Smooth muscle cell (in vitro differentiated cells): ENCODE measurements around the gene CLDN25. TPM values are rescaled to one million over a fixed set of nuclear protein-coding genes. Genes with fewer than 3 reads are reported as not detected.

Source experiments
- DNase-seq: peaks from one replicate; lab custom pipeline; 2025; ENCODE audit not compliant: unreplicated experiment; lab: John Stamatoyannopoulos, UW
- H2AFZ ChIP-seq: fragments of 200-600 bp; sonication (generic); 2 replicates; pipeline ENCODE4 v1.6.0; 2016; ENCODE audit warnings: antibody characterized with exemption, low read depth, mild to moderate bottlenecking
- H3F3A ChIP-seq: fragments of 200-600 bp; sonication (generic); 2 replicates; pipeline ENCODE4 v1.6.0; 2017; ENCODE audit warnings: antibody characterized with exemption, low read depth
- H3K27ac ChIP-seq: fragments of 200-600 bp; sonication (generic); 2 replicates; pipeline ENCODE4 v1.5.1; 2016; ENCODE audit warnings: low read depth, mild to moderate bottlenecking
- H3K27me3 ChIP-seq: fragments of 200-600 bp; sonication (generic); 2 replicates; pipeline ENCODE4 v1.6.1; 2016; ENCODE audit warnings: low read depth, mild to moderate bottlenecking
- H3K36me3 ChIP-seq: fragments of 200-600 bp; sonication (generic); 2 replicates; pipeline ENCODE4 v1.5.1; 2016; ENCODE audit warnings: low read depth
- H3K4me1 ChIP-seq: fragments of 200-600 bp; sonication (generic); 2 replicates; pipeline ENCODE4 v1.5.1; 2016; ENCODE audit warnings: low read depth
- H3K4me2 ChIP-seq: fragments of 200-600 bp; sonication (generic); 2 replicates; pipeline ENCODE4 v1.6.0; 2016; ENCODE audit warnings: mild to moderate bottlenecking
- H3K4me3 ChIP-seq: fragments of 200-600 bp; sonication (generic); 2 replicates; pipeline ENCODE4 v1.5.1; 2016; ENCODE audit warnings: mild to moderate bottlenecking
- H3K79me2 ChIP-seq: fragments of 200-600 bp; sonication (generic); 2 replicates; pipeline ENCODE4 v1.6.0; 2016; ENCODE audit warnings: low read depth, mild to moderate bottlenecking
- H3K9ac ChIP-seq: fragments of 200-600 bp; sonication (generic); 2 replicates; pipeline ENCODE4 v1.6.0; 2016; ENCODE audit warnings: low read depth
- H3K9me3 ChIP-seq: fragments of 200-600 bp; sonication (generic); replicated peaks from 2 replicates; pipeline ENCODE4 v1.5.1; 2016; ENCODE audit warnings: low read depth
- H4K20me1 ChIP-seq: fragments of 200-600 bp; sonication (generic); 2 replicates; pipeline ENCODE4 v1.6.0; 2016; ENCODE audit warnings: low read depth
- CTCF ChIP-seq: fragments of 200-600 bp; sonication (generic); IDR thresholded peaks from 2 replicates; pipeline ENCODE4 v1.5.1; 2017; ENCODE audit warnings: borderline replicate concordance, mild to moderate bottlenecking, antibody characterized with exemption; ENCODE audit not compliant: insufficient read depth, poor library complexity, severe bottlenecking
- WGBS: methylation state at CpG from one replicate; pipeline ENCODE4 v1.1.7; 2016; ENCODE audit warnings: low lambda C conversion rate; 5-methylcytosine and 5-hydroxymethylcytosine counted together
- polyA plus RNA-seq: library from polyadenylated mRNA; unstranded; fragments of >200 nt; fragmentation: Nextera tagmentation; extraction: Ambion mirVana; gene quantifications from 2 replicates; pipeline ENCODE4 v1.2.1, GENCODE V29; 2016
- total RNA-seq: library from RNA; depleted of rRNA; stranded (reverse); fragments of >200 nt; gene quantifications from 2 replicates; pipeline ENCODE4 v1.2.3, GENCODE V29; 2014

The CLDN25 gene
- total and polyA plus RNA-seq, 2 experiments from 2014 or later = not detected

GRCh38 chr11:113808931-113809330 is 29.3 kb downstream of the CLDN25 start:
- no peak for DNase-seq

DNA sequence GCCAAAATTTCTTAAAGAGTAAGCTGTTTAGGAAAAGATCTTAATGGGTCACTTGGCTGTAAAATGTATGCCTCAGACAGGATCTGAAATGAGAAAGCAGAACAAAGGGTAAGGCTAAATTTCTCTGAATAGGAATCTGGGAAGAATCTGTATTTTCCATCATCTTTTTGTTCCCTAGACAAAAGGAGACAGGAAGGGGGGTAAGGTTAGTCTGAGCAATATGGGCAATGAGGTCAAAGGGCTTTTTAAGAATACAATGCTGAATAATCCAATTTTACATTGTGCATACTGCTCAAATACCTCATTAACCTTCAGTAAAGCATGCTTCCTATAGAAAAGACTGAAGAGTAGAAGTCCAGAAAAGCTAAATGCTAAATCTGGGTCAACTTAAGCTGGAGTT is 34.6 kb downstream of the CLDN25 start:
- Histone ChIP-seq H3K27ac (no peak overlapping the region), H3K79me2 (no peaks in the 10 kb centered on the region), H2AFZ (no peak overlapping the region), H3K4me3 (no peak overlapping the region), H3K36me3 (peaks cover 4% of the 10 kb centered on the region), H4K20me1 (no peaks in the 10 kb centered on the region), H3K27me3 (no peaks in the 10 kb centered on the region), H3K9me3 (no peaks in the 10 kb centered on the region), H3K9ac (no peak overlapping the region), H3F3A (no peaks in the 10 kb centered on the region), H3K4me1 (peaks cover 14% of the 10 kb centered on the region), H3K4me2 (no peak overlapping the region)
- no peak for TF ChIP-seq CTCF
- DNase-seq = no peak

More at GRCh38 chr11:113808931-113809330, 29.3 kb downstream of the CLDN25 start:
- H3K9me3 ChIP-seq = no peaks in the 10 kb centered on the region
- no peak overlapping the region for H3K4me3 ChIP-seq
- H4K20me1 ChIP-seq = no peaks in the 10 kb centered on the region
- H3K9ac ChIP-seq = no peak overlapping the region
- TF ChIP-seq CTCF = no peak
- H3K36me3 ChIP-seq = peaks cover 14% of the 10 kb centered on the region
- H2AFZ ChIP-seq = no peak overlapping the region
- no peaks in the 10 kb centered on the region for H3K27me3 ChIP-seq
- peaks cover 8% of the 10 kb centered on the region for H3K4me1 ChIP-seq
- WGBS = 47% methylated on average over 2 of the region's 2 CpGs
- no peaks in the 10 kb centered on the region for H3K79me2 ChIP-seq
- no peak overlapping the region for H3K4me2 ChIP-seq
- H3F3A ChIP-seq = no peaks in the 10 kb centered on the region
- no peak overlapping the region for H3K27ac ChIP-seq

GRCh38 chr11:113817162-113817561 is 37.6 kb downstream of the CLDN25 start:
- no peak for TF ChIP-seq CTCF
- Histone ChIP-seq H3K79me2 (no peaks in the 10 kb centered on the region), H4K20me1 (no peaks in the 10 kb centered on the region), H3K36me3 (no peaks in the 10 kb centered on the region), H3K4me2 (no peak overlapping the region), H3K27me3 (no peaks in the 10 kb centered on the region), H2AFZ (no peak overlapping the region), H3K9ac (no peak overlapping the region), H3K27ac (no peak overlapping the region), H3K4me3 (no peak overlapping the region), H3K4me1 (peaks cover 14% of the 10 kb centered on the region), H3F3A (no peaks in the 10 kb centered on the region), H3K9me3 (no peaks in the 10 kb centered on the region)
- no peak for DNase-seq
- 100% methylated on average over 1 of the region's 1 CpG for whole genome bisulfite sequencing

GRCh38 chr11:113817626-113818025 is 38.0 kb downstream of the CLDN25 start:
- no peaks in the 10 kb centered on the region for H4K20me1 ChIP-seq
- 89% methylated on average over 6 of the region's 6 CpGs for WGBS
- no peak overlapping the region for H3K27ac ChIP-seq
- no peak overlapping the region for H3K9ac ChIP-seq
- DNase-seq = no peak
- no peak overlapping the region for H2AFZ ChIP-seq
- no peaks in the 10 kb centered on the region for H3F3A ChIP-seq
- H3K9me3 ChIP-seq = no peaks in the 10 kb centered on the region
- peaks cover 14% of the 10 kb centered on the region for H3K4me1 ChIP-seq
- H3K79me2 ChIP-seq = no peaks in the 10 kb centered on the region
- no peak for TF ChIP-seq CTCF
- no peak overlapping the region for H3K4me2 ChIP-seq
- H3K4me3 ChIP-seq = no peak overlapping the region
- H3K36me3 ChIP-seq = no peaks in the 10 kb centered on the region
- H3K27me3 ChIP-seq = no peaks in the 10 kb centered on the region
